OCI-LY3 (cell line): ENCODE results near the gene MYL5.
A peak's percentile ranks its signal among the peaks of the same experiment; 100 is the strongest.

Experiments used
- H2AFZ ChIP-seq: fragments of 200-600, 300-600 bp; shearing (Covaris generic); 2 replicates; pipeline ENCODE4 v1.6.0; 2014; ENCODE audit warnings: antibody characterized with exemption, low read depth, low read length
- H3K27ac ChIP-seq: fragments of 200-600, 300-600 bp; sonication (generic); 2 replicates; pipeline ENCODE4 v1.5.1; 2014; ENCODE audit warnings: mild to moderate bottlenecking, low read length, moderate library complexity, mixed read lengths
- H3K27me3 ChIP-seq: fragments of 200-600, 300-600 bp; sonication (generic); 2 replicates; pipeline ENCODE4 v1.6.1; 2014; ENCODE audit warnings: low read depth, low read length, mixed read lengths
- H3K36me3 ChIP-seq: fragments of 200-600, 300-600 bp; sonication (generic); replicated peaks from 2 replicates; pipeline ENCODE3; 2014; ENCODE audit warnings: low read depth, low read length, mixed read lengths
- H3K4me1 ChIP-seq: fragments of 300-600, 200-600 bp; sonication (generic); 2 replicates; pipeline ENCODE4 v1.6.1; 2014; ENCODE audit warnings: low read length, mixed read lengths
- H3K4me2 ChIP-seq: fragments of 200-600, 300-600 bp; sonication (generic); 2 replicates; pipeline ENCODE4 v1.6.1; 2014; ENCODE audit warnings: low read length, mixed read lengths
- H3K4me3 ChIP-seq: fragments of 300-600, 200-600 bp; sonication (generic); 2 replicates; pipeline ENCODE4 v1.5.1; 2014; ENCODE audit warnings: antibody characterized with exemption, mild to moderate bottlenecking, low read length, moderate library complexity
- H3K79me2 ChIP-seq: fragments of 300-600, 200-600 bp; shearing (Covaris generic); 2 replicates; pipeline ENCODE4 v1.6.1; 2014; ENCODE audit warnings: mild to moderate bottlenecking, low read length, mixed read lengths
- H3K9ac ChIP-seq: fragments of 300-600, 200-600 bp; shearing (Covaris generic); 2 replicates; pipeline ENCODE4 v1.6.0; 2014; ENCODE audit warnings: mild to moderate bottlenecking, low read length, moderate library complexity
- H3K9me3 ChIP-seq: fragments of 200-600, 300-600 bp; shearing (Covaris generic); 2 replicates; pipeline ENCODE4 v1.6.1; 2014; ENCODE audit warnings: low read length, mixed read lengths; ENCODE audit not compliant: insufficient read depth
- H4K20me1 ChIP-seq: fragments of 200-600, 300-600 bp; sonication (generic); 2 replicates; pipeline ENCODE4 v1.6.1; 2016; ENCODE audit warnings: low read length, mixed read lengths; ENCODE audit not compliant: insufficient read depth
- CTCF ChIP-seq: fragments of 200-600, 300-600 bp; sonication (generic); IDR thresholded peaks from 2 replicates; pipeline ENCODE4 v1.5.1; 2014; ENCODE audit warnings: antibody characterized with exemption, low read length, low read depth
- EZH2phosphoT487 ChIP-seq: fragments of 200-600 bp; shearing (Covaris generic); IDR thresholded peaks from 2 replicates; pipeline ENCODE4 v1.6.1; 2018; ENCODE audit warnings: antibody characterized with exemption, mixed run types, low read depth

The MYL5 gene

GRCh38 chr4:661231-661630 lies 13.1 kb upstream of the MYL5 start:
- H3K27me3 ChIP-seq: no peaks in the 10 kb centered on the region
- no peak overlapping the region for H3K4me2 ChIP-seq
- no peaks in the 10 kb centered on the region for H3K36me3 ChIP-seq
- no peak overlapping the region for H3K4me3 ChIP-seq
- H3K4me1 ChIP-seq: no peaks in the 10 kb centered on the region
- no peak overlapping the region for H3K27ac ChIP-seq
- no peaks in the 10 kb centered on the region for H4K20me1 ChIP-seq
- H3K9ac ChIP-seq: no peak overlapping the region
- H2AFZ ChIP-seq: no peak overlapping the region
- no peaks in the 10 kb centered on the region for H3K9me3 ChIP-seq
- no peaks in the 10 kb centered on the region for H3K79me2 ChIP-seq
- TF ChIP-seq CTCF: no peak
- no peak for TF ChIP-seq EZH2phosphoT487

GRCh38 chr4:661881-662761 lies 12.2 kb upstream of the MYL5 start:
- no peaks in the 10 kb centered on the region for H3K9me3 ChIP-seq
- H3K4me1 ChIP-seq: no peaks in the 10 kb centered on the region
- no peaks in the 10 kb centered on the region for H3K79me2 ChIP-seq
- no peaks in the 10 kb centered on the region for H3K27me3 ChIP-seq
- no peak overlapping the region for H3K4me2 ChIP-seq
- H4K20me1 ChIP-seq: no peaks in the 10 kb centered on the region
- H2AFZ ChIP-seq: no peak overlapping the region
- no peak for TF ChIP-seq EZH2phosphoT487
- TF ChIP-seq CTCF: no peak
- H3K36me3 ChIP-seq: no peaks in the 10 kb centered on the region
- H3K4me3 ChIP-seq: no peak overlapping the region
- H3K9ac ChIP-seq: no peak overlapping the region
- no peak overlapping the region for H3K27ac ChIP-seq

- H3K79me2 ChIP-seq: no peaks in the 10 kb centered on the region
- no peaks in the 10 kb centered on the region for H3K36me3 ChIP-seq
- peak overlapping the region; percentile 77; the same call in 1 of the 2 replicates for H3K9ac ChIP-seq
- no peaks in the 10 kb centered on the region for H4K20me1 ChIP-seq
- H3K4me1 ChIP-seq: no peaks in the 10 kb centered on the region
- H3K27ac ChIP-seq: no peak overlapping the region
- no peaks in the 10 kb centered on the region for H3K27me3 ChIP-seq
- no peak overlapping the region for H2AFZ ChIP-seq
- no peak for TF ChIP-seq CTCF
- TF ChIP-seq EZH2phosphoT487: no peak
- H3K9me3 ChIP-seq: no peaks in the 10 kb centered on the region
- H3K4me3 ChIP-seq: peak overlapping the region; percentile 81
- peak overlapping the region; percentile 56 for H3K4me2 ChIP-seq
These were observed 11.3 kb upstream of the MYL5 start for GRCh38 chr4:663046-663437.

- Histone ChIP-seq H3K9me3 (no peaks in the 10 kb centered on the region), H3K4me2 (peak overlapping the region; percentile 56), H3K4me1 (no peaks in the 10 kb centered on the region), H3K4me3 (peak overlapping the region; percentile 81), H3K9ac (peak overlapping the region; percentile 77), H3K79me2 (no peaks in the 10 kb centered on the region), H3K36me3 (no peaks in the 10 kb centered on the region), H4K20me1 (no peaks in the 10 kb centered on the region), H3K27ac (peak overlapping the region; percentile 39), H3K27me3 (no peaks in the 10 kb centered on the region), H2AFZ (no peak overlapping the region)
- TF ChIP-seq EZH2phosphoT487: no peak
- no peak for TF ChIP-seq CTCF
These were observed 10.6 kb upstream of the MYL5 start for GRCh38 chr4:663438-664428.
